H9 (cell line): Measurements from ENCODE around the gene FOXC2. TPM values are rescaled to one million over a fixed set of nuclear protein-coding genes. Genes with fewer than 3 reads are reported as not detected.
A peak's percentile ranks its signal among the peaks of the same experiment; 100 is the strongest.

ENCODE experiments used
- DNase-seq: peaks from one replicate; pipeline ENCODE4 v3.0.0-alpha.2; 2017
- H2AFZ ChIP-seq: one replicate; pipeline ENCODE4 v1.6.1; 2013; ENCODE audit warnings: mild to moderate bottlenecking, low read length, control low read depth, moderate library complexity
- H2AK5ac ChIP-seq: 2 replicates; pipeline ENCODE4 v1.6.1; 2013; ENCODE audit warnings: low read length, control low read depth, mixed read lengths; ENCODE audit not compliant: insufficient read length
- H2BK120ac ChIP-seq: one replicate; pipeline ENCODE4 v1.6.1; 2013; ENCODE audit warnings: low read depth, mild to moderate bottlenecking, low read length, control low read depth, inconsistent platforms; ENCODE audit not compliant: poor library complexity, severe bottlenecking
- H2BK12ac ChIP-seq: 2 replicates; pipeline ENCODE4 v1.6.1; 2013; ENCODE audit warnings: low read length, control low read depth, mixed read lengths, low read depth; ENCODE audit not compliant: insufficient read length
- H2BK15ac ChIP-seq: 2 replicates; pipeline ENCODE4 v1.6.1; 2013; ENCODE audit warnings: low read depth, low read length, control low read depth
- H2BK20ac ChIP-seq: one replicate; pipeline ENCODE4 v1.6.1; 2013; ENCODE audit warnings: low read depth, mild to moderate bottlenecking, low read length, control low read depth, inconsistent platforms; ENCODE audit not compliant: poor library complexity, severe bottlenecking
- H2BK5ac ChIP-seq: 2 replicates; pipeline ENCODE4 v1.6.1; 2013; ENCODE audit warnings: low read length, control low read depth, mixed read lengths; ENCODE audit not compliant: insufficient read length
- H3K14ac ChIP-seq: 2 replicates; pipeline ENCODE4 v1.6.1; 2013; ENCODE audit warnings: low read length, control low read depth; ENCODE audit not compliant: insufficient read depth
- H3K18ac ChIP-seq: 2 replicates; pipeline ENCODE4 v1.6.1; 2013; ENCODE audit warnings: low read depth, mild to moderate bottlenecking, mixed read lengths, low read length, control low read depth; ENCODE audit not compliant: insufficient read length
- H3K23ac ChIP-seq: 2 replicates; pipeline ENCODE4 v1.6.1; 2013; ENCODE audit warnings: low read length, control low read depth, mixed read lengths, low read depth; ENCODE audit not compliant: insufficient read length
- H3K23me2 ChIP-seq: 2 replicates; pipeline ENCODE4 v1.6.1; 2013; ENCODE audit warnings: low read depth, mild to moderate bottlenecking, mixed read lengths, low read length, control low read depth; ENCODE audit not compliant: insufficient read length, poor library complexity, severe bottlenecking
- H3K27ac ChIP-seq: 2 replicates; pipeline ENCODE4 v1.5.1; 2013; ENCODE audit warnings: low read length, control low read depth, mixed read lengths, low read depth; ENCODE audit not compliant: insufficient read length
- H3K27me3 ChIP-seq: 2 replicates; pipeline ENCODE4 v1.6.1; 2013; ENCODE audit warnings: low read length, control low read depth, inconsistent platforms; ENCODE audit not compliant: insufficient read depth
- H3K4ac ChIP-seq: 2 replicates; pipeline ENCODE4 v1.6.1; 2013; ENCODE audit warnings: low read depth, mild to moderate bottlenecking, control low read depth, inconsistent platforms, low read length, moderate library complexity
- H3K4me1 ChIP-seq: 2 replicates; pipeline ENCODE4 v1.6.1; 2013; ENCODE audit warnings: low read length, control low read depth, inconsistent platforms; ENCODE audit not compliant: insufficient read depth
- H3K4me2 ChIP-seq: 2 replicates; pipeline ENCODE4 v1.6.1; 2013; ENCODE audit warnings: low read length, control low read depth, mixed read lengths; ENCODE audit not compliant: insufficient read length, insufficient read depth
- H3K56ac ChIP-seq: 2 replicates; pipeline ENCODE4 v1.6.1; 2013; ENCODE audit warnings: low read depth, mild to moderate bottlenecking, mixed read lengths, low read length, control low read depth; ENCODE audit not compliant: insufficient read length
- H3K79me1 ChIP-seq: 2 replicates; pipeline ENCODE4 v1.6.1; 2013; ENCODE audit warnings: low read depth, mild to moderate bottlenecking, moderate library complexity, low read length, control low read depth, inconsistent platforms; ENCODE audit not compliant: insufficient read depth, poor library complexity, severe bottlenecking
- H3K79me2 ChIP-seq: 2 replicates; pipeline ENCODE4 v1.6.1; 2013; ENCODE audit warnings: low read length, control low read depth, inconsistent platforms; ENCODE audit not compliant: insufficient read depth
- H3K9ac ChIP-seq: 2 replicates; pipeline ENCODE4 v1.6.1; 2013; ENCODE audit warnings: low read length, control low read depth, mixed read lengths; ENCODE audit not compliant: insufficient read length; ENCODE audit errors: extremely low read depth
- H3K9me3 ChIP-seq: one replicate; pipeline ENCODE4 v1.6.1; 2013; ENCODE audit warnings: low read depth, low read length, inconsistent platforms; ENCODE audit not compliant: control insufficient read depth
- H3T11ph ChIP-seq: one replicate; pipeline ENCODE4 v1.6.1; 2013; ENCODE audit warnings: mild to moderate bottlenecking, low read length, control low read depth, inconsistent platforms
- H4K20me1 ChIP-seq: one replicate; pipeline ENCODE4 v1.6.1; 2013; ENCODE audit not compliant: control insufficient read depth, insufficient read length, insufficient read depth
- H4K5ac ChIP-seq: 2 replicates; pipeline ENCODE4 v1.6.1; 2013; ENCODE audit warnings: low read depth, mild to moderate bottlenecking, mixed read lengths, low read length, control low read depth; ENCODE audit not compliant: insufficient read length
- H4K8ac ChIP-seq: replicated peaks from 2 replicates; pipeline ENCODE4 v1.6.1; 2013; ENCODE audit warnings: low read length, control low read depth, mixed read lengths, low read depth; ENCODE audit not compliant: insufficient read length
- H4K91ac ChIP-seq: 2 replicates; pipeline ENCODE4 v1.6.1; 2013; ENCODE audit warnings: low read depth, mild to moderate bottlenecking, moderate library complexity, mixed read lengths, low read length, control low read depth; ENCODE audit not compliant: insufficient read length
- H3K27ac Mint-ChIP-seq, 3 experiments: 2 replicates in 2 of 3; 3 replicates in 1 of 3; pipeline ENCODE4 v1.8.0; 2020 to 2021; ENCODE audit warnings: mixed read lengths in 3 of 3, mild to moderate bottlenecking in 1 of 3, moderate library complexity in 1 of 3
- H3K27me3 Mint-ChIP-seq: 2 replicates; pipeline ENCODE4 v1.8.0; 2021; ENCODE audit warnings: low read depth, mild to moderate bottlenecking, moderate library complexity, mixed read lengths
- H3K36me3 Mint-ChIP-seq, 3 experiments: 2 replicates in 2 of 3; 3 replicates in 1 of 3; pipeline ENCODE4 v1.8.0; 2020 to 2021; ENCODE audit warnings: low read depth in 3 of 3, mixed read lengths in 3 of 3; ENCODE audit not compliant: insufficient read depth in 1 of 3
- H3K4me1 Mint-ChIP-seq, 2 experiments: 2 replicates each; pipeline ENCODE4 v1.8.0; 2020; ENCODE audit warnings: mixed read lengths in 2 of 2
- H3K4me3 Mint-ChIP-seq, 2 experiments: 2 replicates in 1 of 2; 3 replicates in 1 of 2; pipeline ENCODE4 v1.8.0; 2020 to 2021; ENCODE audit warnings: mild to moderate bottlenecking in 2 of 2, mixed read lengths in 2 of 2, moderate library complexity in 1 of 2
- H3K9me3 Mint-ChIP-seq, 2 experiments: 2 replicates in 1 of 2; 3 replicates in 1 of 2; pipeline ENCODE4 v1.8.0; 2020; ENCODE audit warnings: mild to moderate bottlenecking in 2 of 2, mixed read lengths in 2 of 2, moderate library complexity in 1 of 2
- CTCF ChIP-seq: fragments of 200-600 bp; sonication (generic); conservative IDR thresholded peaks from 3 replicates; pipeline ENCODE4 v1.8.0; 2021; ENCODE audit warnings: antibody characterized with exemption, mild to moderate bottlenecking
- WGBS: extraction: QIAGEN DNeasy Blood & Tissue Kit; methylation state at CpG from one replicate; pipeline ENCODE4 v1.1.7; 2013; ENCODE audit warnings: missing lambda C conversion rate, low lambda C conversion rate, mixed read lengths; ENCODE audit not compliant: insufficient read length; ENCODE audit errors: extremely low coverage; 5-methylcytosine and 5-hydroxymethylcytosine counted together
- total RNA-seq: library from RNA; stranded (reverse); gene quantifications from 2 replicates; pipeline ENCODE4 v1.2.1, GENCODE V29; 2021

FOXC2 gene
- total RNA-seq, 1 experiment from 2014 or later = not detected

DNA sequence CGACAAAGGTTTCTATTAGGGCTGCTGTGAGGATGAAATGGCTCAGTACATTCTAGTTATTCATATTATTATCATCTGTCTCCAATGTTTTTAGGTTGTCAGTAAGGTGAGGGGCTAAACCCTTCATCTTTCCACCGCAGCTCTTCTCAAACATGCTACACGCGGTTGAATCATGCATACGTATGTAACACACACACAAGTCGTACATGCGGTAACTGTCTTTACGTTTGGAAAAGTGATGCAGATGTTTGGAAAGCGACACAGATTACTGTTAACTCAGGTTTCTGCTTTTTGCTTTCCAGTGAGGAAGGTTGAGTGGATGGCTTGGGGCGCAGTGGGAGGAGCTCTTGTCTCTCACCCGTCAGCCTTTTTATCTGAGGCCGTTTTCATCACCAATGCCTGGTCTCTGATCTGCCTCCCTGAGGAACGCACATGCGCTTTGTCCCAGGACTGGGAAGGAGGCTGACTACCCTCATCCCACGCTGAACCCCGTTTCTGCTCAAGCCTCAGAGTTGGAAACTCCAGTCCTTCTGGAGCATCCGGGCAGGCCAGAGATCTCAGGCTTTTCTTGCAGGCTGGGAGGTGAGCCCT is 8.6 kb downstream of the FOXC2 start:
- no peak overlapping the region for H2BK120ac ChIP-seq
- no peak overlapping the region for H2BK15ac ChIP-seq
- no peak for DNase-seq
- H3K9ac ChIP-seq = no peak overlapping the region
- no peak overlapping the region for H4K8ac ChIP-seq
- no peak overlapping the region for H2BK5ac ChIP-seq
- H2AFZ ChIP-seq = no peak overlapping the region
- H2BK20ac ChIP-seq = no peak overlapping the region
- H3K9me3 ChIP-seq = no peaks in the 10 kb centered on the region
- H4K5ac ChIP-seq = no peak overlapping the region
- peak overlapping the region in 1 of 2 experiments; percentile 94; a peak in 4 of 5 replicates for H3K4me3 Mint-ChIP-seq
- H3K14ac ChIP-seq = no peak overlapping the region
- H3K27ac ChIP-seq = no peak overlapping the region
- no peaks in the 10 kb centered on the region for H3K79me2 ChIP-seq
- TF ChIP-seq CTCF = no peak
- H4K91ac ChIP-seq = no peak overlapping the region
- H3K56ac ChIP-seq = no peak overlapping the region
- H4K20me1 ChIP-seq = no peaks in the 10 kb centered on the region
- no peak overlapping the region for H3K27ac Mint-ChIP-seq
- H3K4me1 Mint-ChIP-seq = peaks cover 46 to 59% of the 10 kb centered on the region in 2 experiments
- H3K79me1 ChIP-seq = no peaks in the 10 kb centered on the region
- H3K27me3 Mint-ChIP-seq = peaks cover 97% of the 10 kb centered on the region
- peaks cover 84% of the 10 kb centered on the region for H3K27me3 ChIP-seq
- peaks cover 14% of the 10 kb centered on the region for H3K23me2 ChIP-seq
- no peak overlapping the region for H3K4ac ChIP-seq
- peaks cover 0 to 1% (median 0%) of the 10 kb centered on the region in 3 experiments; a peak in 2 of 7 replicates for H3K36me3 Mint-ChIP-seq
- no peak overlapping the region for H3K18ac ChIP-seq
- no peak overlapping the region for H3T11ph ChIP-seq
- WGBS = no CpG with 5 or more reads among the region's 17 CpGs
- H3K9me3 Mint-ChIP-seq = peaks cover 3 to 5% of the 10 kb centered on the region in 2 experiments; a peak in 3 of 5 replicates
- H3K4me1 ChIP-seq = peaks cover 14% of the 10 kb centered on the region; the same call in 1 of the 2 replicates
- H2AK5ac ChIP-seq = no peak overlapping the region
- H3K4me2 ChIP-seq = peak overlapping the region; percentile 54
- H2BK12ac ChIP-seq = no peak overlapping the region
- no peak overlapping the region for H3K23ac ChIP-seq
